Kidney (tissue), 14 donors: Measurements from ENCODE around the gene MPO. TPM values are rescaled to one million over a fixed set of nuclear protein-coding genes. Genes with fewer than 3 reads are reported as not detected.

Experiments
- DNase-seq, 5 donors: peaks; one replicate each; pipeline ENCODE4 v3.0.0-alpha.2; 2013 to 2020
- FAIRE-seq: peaks from 2 replicates; lab custom pipeline; 2012; peaks lifted over from hg19 to GRCh38; lab: Jason Lieb, UNC
- H3K27ac ChIP-seq, 2 donors: one replicate each; pipeline ENCODE4 v1.7.0; 2013; ENCODE audit warnings: low read depth in 2 of 2, low read length in 2 of 2, inconsistent platforms in 1 of 2
- H3K27me3 ChIP-seq: one replicate; pipeline ENCODE4 v1.7.1; 2013; ENCODE audit warnings: low read length, inconsistent platforms; ENCODE audit not compliant: control insufficient read depth, insufficient read depth
- H3K36me3 ChIP-seq, 3 donors: one replicate each; pipeline versions ENCODE4 v1.7.0 to v1.7.1; 2013; ENCODE audit warnings: low read length in 3 of 3, control low read depth in 1 of 3, inconsistent platforms in 1 of 3; ENCODE audit not compliant: insufficient read depth in 3 of 3, control insufficient read depth in 2 of 3
- H3K4me1 ChIP-seq, 3 donors: one replicate each; pipeline versions ENCODE4 v1.7.0 to v1.7.1; 2013; ENCODE audit warnings: low read length in 3 of 3, inconsistent platforms in 1 of 3, low read depth in 1 of 3; ENCODE audit not compliant: control insufficient read depth in 2 of 3, insufficient read depth in 2 of 3
- H3K4me3 ChIP-seq, 3 donors: one replicate each; pipeline versions ENCODE4 v1.7.0 to v1.8.1; 2013; ENCODE audit warnings: low read length in 3 of 3, control low read depth in 1 of 3, inconsistent platforms in 1 of 3
- H3K9ac ChIP-seq, 3 donors: one replicate each; pipeline versions ENCODE4 v1.7.0 to v1.7.1; 2013; ENCODE audit warnings: low read length in 3 of 3, control low read depth in 1 of 3, inconsistent platforms in 1 of 3
- H3K9me3 ChIP-seq, 3 donors: one replicate each; pipeline versions ENCODE4 v1.7.0 to v1.7.1; 2013; ENCODE audit warnings: low read length in 3 of 3, control low read depth in 1 of 3, inconsistent platforms in 1 of 3; ENCODE audit not compliant: control insufficient read depth in 2 of 3, insufficient read depth in 1 of 3
- intact Hi-C: fragments of 100-400 bp; cut with DNase I; formaldehyde crosslinking; loops from one replicate; pipeline ENCODE4 v1.11.1; 2022
- polyA plus RNA-seq: library from polyadenylated mRNA; stranded (reverse); fragments of 350-450 nt; fragmentation: Illumina TruSeq; extraction: RNeasy Lipid Tissue Mini Kit (QIAGEN cat#74804); gene quantifications from one replicate; pipeline ENCODE4 v1.2.3, GENCODE V29; 2014; ENCODE audit warnings: low read depth, low replicate concordance; ENCODE audit not compliant: insufficient read depth
- total RNA-seq: library from RNA; stranded (reverse); fragmentation: NEBNext Ultra II Directional; extraction: Animal tissue kit (Norgen Biotek cat#: 25700); gene quantifications from one replicate; pipeline ENCODE4 v1.2.1, GENCODE V29; 2021
- TF ChIP-seq, protein P1 (sequence below): IDR thresholded peaks from 3 replicates; pipeline ENCODE4 v1.5.1; 2012; ENCODE audit warnings: mild to moderate bottlenecking, moderate library complexity, borderline replicate concordance; ENCODE audit not compliant: insufficient read depth; ENCODE audit errors: extremely low read depth
- donor health status: control.
- donor health status: control.
- donor health status: control.
- donor health status: control.
- donor health status: control.
- donor health status: DM: yes; HTN: yes; CAD: no.
- donor health status: Normal renal cell carcinoma (clear cell type).

The MPO gene
- total and polyA plus RNA-seq, 2 donors from 2014 or later, result 0.47 TPM; not detected in 1

DNA sequence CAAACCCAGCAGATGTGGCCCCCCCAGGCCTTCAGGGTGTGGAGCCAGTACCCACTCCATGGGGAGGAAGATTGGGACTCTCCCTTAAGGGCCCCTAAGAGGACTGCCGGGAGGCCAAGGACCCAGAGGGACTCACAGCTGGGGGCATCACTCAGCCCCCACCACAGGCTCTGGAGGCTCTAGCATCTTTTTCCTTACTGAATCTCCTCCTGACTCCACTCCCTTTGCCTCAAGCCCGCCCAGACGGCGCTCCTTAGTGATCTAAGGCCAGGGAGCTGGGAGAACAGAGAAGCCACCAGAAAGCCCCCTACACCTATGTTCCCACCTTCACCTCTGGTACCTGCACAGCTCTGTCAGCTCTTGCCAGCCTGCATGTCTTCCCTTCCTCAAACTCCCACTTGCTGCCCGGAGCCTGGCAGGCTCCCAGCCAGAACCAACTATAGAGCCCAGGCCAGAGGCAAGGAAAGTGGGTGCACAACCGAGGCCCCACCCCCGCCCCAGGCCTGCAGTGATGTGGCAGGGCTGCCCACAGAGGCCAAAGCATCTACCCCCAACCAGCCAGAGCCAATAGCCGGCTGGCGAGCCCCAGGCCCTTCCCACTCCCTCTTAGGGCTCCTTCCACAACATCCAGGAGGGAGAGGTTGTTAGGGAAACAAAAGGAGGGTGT, 22.3 kb upstream of the MPO start:
- H3K27ac ChIP-seq, result no peak overlapping the region
- peaks cover 0 to 2% (median 0%) of the 10 kb centered on the region in 3 donors for H3K36me3 ChIP-seq
- FAIRE-seq (no peak), DNase-seq (peak in 2 of 5 donors; percentile 5 to 41)
- H3K9ac ChIP-seq, result no peak overlapping the region
- intact Hi-C loops, result loop anchor here (10.0 kb wide), 1 partner anchor 142 kb away; no protein-coding TSS in a partner anchor
- TF ChIP-seq, protein P1, sequence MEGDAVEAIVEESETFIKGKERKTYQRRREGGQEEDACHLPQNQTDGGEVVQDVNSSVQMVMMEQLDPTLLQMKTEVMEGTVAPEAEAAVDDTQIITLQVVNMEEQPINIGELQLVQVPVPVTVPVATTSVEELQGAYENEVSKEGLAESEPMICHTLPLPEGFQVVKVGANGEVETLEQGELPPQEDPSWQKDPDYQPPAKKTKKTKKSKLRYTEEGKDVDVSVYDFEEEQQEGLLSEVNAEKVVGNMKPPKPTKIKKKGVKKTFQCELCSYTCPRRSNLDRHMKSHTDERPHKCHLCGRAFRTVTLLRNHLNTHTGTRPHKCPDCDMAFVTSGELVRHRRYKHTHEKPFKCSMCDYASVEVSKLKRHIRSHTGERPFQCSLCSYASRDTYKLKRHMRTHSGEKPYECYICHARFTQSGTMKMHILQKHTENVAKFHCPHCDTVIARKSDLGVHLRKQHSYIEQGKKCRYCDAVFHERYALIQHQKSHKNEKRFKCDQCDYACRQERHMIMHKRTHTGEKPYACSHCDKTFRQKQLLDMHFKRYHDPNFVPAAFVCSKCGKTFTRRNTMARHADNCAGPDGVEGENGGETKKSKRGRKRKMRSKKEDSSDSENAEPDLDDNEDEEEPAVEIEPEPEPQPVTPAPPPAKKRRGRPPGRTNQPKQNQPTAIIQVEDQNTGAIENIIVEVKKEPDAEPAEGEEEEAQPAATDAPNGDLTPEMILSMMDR, result no peak
- H3K9me3 ChIP-seq, result no peaks in the 10 kb centered on the region
- no peaks in the 10 kb centered on the region for H3K4me1 ChIP-seq
- H3K27me3 ChIP-seq, result no peaks in the 10 kb centered on the region
- no peak overlapping the region for H3K4me3 ChIP-seq

DNA sequence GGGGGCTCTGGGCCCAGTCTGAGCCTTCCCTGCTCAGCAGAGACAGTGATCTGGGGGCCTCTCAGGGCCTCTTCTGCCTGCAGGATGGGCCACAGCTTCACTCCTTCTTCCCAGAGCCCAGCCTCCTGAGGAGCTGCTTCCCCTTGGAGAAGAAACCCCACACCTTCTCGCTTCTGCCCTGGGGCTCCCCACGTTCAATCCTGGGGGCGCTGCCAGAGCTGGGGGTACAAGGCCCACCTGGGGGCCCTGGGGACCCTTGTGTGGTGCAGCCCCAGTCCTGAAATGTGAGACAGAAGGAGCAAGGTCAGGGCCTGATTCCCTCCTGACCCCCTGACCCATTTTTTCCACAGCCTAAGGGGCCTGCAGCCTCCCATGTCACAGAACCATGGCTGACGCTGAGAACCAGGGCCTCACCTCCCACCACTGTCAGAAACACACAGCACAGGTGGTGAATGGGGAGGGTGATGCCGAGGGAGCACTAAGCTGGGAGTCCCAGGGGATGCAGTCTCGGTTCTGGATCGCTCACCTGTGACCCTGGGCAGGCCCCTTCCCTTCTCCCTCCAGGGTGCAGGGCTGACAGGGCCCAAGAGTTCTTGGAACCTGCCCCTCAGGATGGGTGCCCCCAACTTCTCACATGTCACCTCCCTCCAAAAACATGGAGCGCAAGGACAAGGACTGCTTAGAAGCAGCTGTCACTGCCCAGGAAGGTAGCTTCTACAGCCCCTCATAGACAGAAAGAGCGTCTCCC, 21.6 kb upstream of the MPO start:
- Histone ChIP-seq H3K36me3 (peaks cover 0 to 2% (median 0%) of the 10 kb centered on the region in 3 donors), H3K4me3 (no peak overlapping the region), H3K4me1 (no peaks in the 10 kb centered on the region), H3K27ac (no peak overlapping the region), H3K27me3 (no peaks in the 10 kb centered on the region), H3K9ac (no peak overlapping the region), H3K9me3 (no peaks in the 10 kb centered on the region)
- TF ChIP-seq, protein P1, result no peak
- intact Hi-C loops, result loop anchor here (10.0 kb wide), 1 partner anchor 142 kb away; no protein-coding TSS in a partner anchor
- FAIRE-seq, result no peak
- peak in 2 of 5 donors; percentile 6 to 48 for DNase-seq

DNA sequence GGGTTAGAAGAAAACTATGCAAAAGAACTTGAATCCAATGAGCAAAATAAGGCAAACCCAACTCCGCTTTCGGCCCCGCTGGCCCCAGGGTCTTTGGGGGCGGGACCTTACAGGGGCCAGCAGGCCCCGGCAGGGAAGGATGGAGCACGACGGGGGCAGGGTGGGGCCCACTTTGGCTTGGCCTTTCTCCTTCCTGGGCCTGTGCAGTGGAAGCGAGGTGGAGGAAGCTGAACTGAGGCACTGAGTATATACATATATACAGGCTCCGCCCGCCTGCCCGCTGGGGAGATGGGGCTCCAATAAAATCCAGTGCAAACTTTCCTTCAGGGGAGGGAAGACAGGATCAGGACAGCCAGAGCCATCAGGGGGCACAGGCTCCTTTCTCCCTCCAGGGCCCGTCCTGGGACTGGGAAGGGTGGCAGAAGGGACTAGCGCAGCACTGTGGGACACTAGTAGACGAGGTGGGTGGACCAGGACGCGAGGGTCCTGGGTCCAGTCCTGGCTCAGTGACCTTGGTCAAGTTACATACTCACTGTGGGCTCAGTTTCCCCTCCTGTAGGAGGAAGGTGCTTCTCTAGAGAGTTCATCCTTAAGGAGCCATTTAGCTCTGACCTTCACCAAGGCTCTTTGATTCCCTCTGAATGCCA, 20.9 kb upstream of the MPO start:
- Histone ChIP-seq H3K9me3 (no peaks in the 10 kb centered on the region), H3K27ac (no peak overlapping the region), H3K4me1 (no peaks in the 10 kb centered on the region), H3K36me3 (peaks cover 0 to 2% (median 0%) of the 10 kb centered on the region in 3 donors), H3K27me3 (no peaks in the 10 kb centered on the region), H3K9ac (no peak overlapping the region), H3K4me3 (no peak overlapping the region)
- TF ChIP-seq, protein P1, result no peak
- DNase-seq, result peak in 1 of 5 donors; percentile 47
- FAIRE-seq, result no peak
- intact Hi-C loops, result loop anchor here (10.0 kb wide), 1 partner anchor 143 kb away; no protein-coding TSS in a partner anchor
